HL-60 (cell line): Measurements from ENCODE around the gene USP36.

Source experiments
- DNase-seq, 2 experiments: peaks; one replicate each; pipeline ENCODE4 v3.0.0-alpha.2; 2010 to 2020; ENCODE audit warnings: low read depth in 1 of 2, low spot score in 1 of 2
- H3K27ac ChIP-seq: fragments of 250-450 bp; sonication (Bioruptor Pico); replicated peaks from 2 replicates; pipeline ENCODE4 v1.5.1; 2020; ENCODE audit warnings: mild to moderate bottlenecking, moderate library complexity
- H3K27me3 ChIP-seq: fragments of 250-450 bp; sonication (Bioruptor Pico); 2 replicates; pipeline ENCODE4 v1.5.1; 2021; ENCODE audit warnings: mild to moderate bottlenecking, moderate library complexity; ENCODE audit not compliant: insufficient read depth, poor library complexity, severe bottlenecking
- H3K4me3 ChIP-seq: replicated peaks from 2 replicates; pipeline ENCODE4 v1.5.1; 2011; ENCODE audit warnings: mild to moderate bottlenecking, control low read depth, low read length; ENCODE audit not compliant: insufficient read depth
- GABPA ChIP-seq: IDR thresholded peaks from 2 replicates; pipeline ENCODE4 v1.6.1; 2012; ENCODE audit warnings: low read depth
- POLR2AphosphoS5 ChIP-seq: IDR thresholded peaks from 2 replicates; pipeline ENCODE4 v1.6.1; 2012; ENCODE audit warnings: low read depth
- SPI1 ChIP-seq: IDR thresholded peaks from 2 replicates; pipeline ENCODE4 v1.6.1; 2012; ENCODE audit warnings: low read depth, mild to moderate bottlenecking, borderline replicate concordance
- TF ChIP-seq, protein P1 (sequence below): IDR thresholded peaks from one replicate; pipeline ENCODE4 v1.5.1; 2011; ENCODE audit warnings: low read length, control low read depth, inconsistent platforms; ENCODE audit not compliant: insufficient read depth
- TF ChIP-seq, protein P2 (sequence below): IDR thresholded peaks from 2 replicates; pipeline ENCODE4 v1.6.1; 2012; ENCODE audit warnings: low read depth; ENCODE audit not compliant: insufficient replicate concordance

The USP36 gene

DNA sequence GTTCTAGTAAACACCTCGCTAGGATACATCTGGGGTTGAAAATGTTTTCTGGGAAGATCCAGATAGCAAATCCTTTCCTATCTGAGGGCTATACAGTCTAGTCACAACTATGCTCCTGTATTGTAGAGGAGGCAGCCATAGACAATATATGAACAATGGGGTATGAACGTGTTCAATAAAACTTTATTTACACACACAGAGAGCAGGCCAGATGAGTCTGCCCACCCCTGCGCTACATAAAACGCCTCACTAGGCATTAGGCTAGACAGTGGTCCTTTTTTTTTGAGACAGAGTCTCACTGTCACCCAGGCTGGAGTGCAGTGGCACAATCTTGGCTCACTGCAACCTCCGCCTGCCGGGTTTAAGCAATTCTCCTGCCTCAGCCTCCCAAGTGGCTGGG is 11.1 kb downstream of the USP36 start:
- DNase-seq, result no peak
- H3K27me3 ChIP-seq, result no peaks in the 10 kb centered on the region
- H3K4me3 ChIP-seq, result no peak overlapping the region
- TF ChIP-seq, protein P1, sequence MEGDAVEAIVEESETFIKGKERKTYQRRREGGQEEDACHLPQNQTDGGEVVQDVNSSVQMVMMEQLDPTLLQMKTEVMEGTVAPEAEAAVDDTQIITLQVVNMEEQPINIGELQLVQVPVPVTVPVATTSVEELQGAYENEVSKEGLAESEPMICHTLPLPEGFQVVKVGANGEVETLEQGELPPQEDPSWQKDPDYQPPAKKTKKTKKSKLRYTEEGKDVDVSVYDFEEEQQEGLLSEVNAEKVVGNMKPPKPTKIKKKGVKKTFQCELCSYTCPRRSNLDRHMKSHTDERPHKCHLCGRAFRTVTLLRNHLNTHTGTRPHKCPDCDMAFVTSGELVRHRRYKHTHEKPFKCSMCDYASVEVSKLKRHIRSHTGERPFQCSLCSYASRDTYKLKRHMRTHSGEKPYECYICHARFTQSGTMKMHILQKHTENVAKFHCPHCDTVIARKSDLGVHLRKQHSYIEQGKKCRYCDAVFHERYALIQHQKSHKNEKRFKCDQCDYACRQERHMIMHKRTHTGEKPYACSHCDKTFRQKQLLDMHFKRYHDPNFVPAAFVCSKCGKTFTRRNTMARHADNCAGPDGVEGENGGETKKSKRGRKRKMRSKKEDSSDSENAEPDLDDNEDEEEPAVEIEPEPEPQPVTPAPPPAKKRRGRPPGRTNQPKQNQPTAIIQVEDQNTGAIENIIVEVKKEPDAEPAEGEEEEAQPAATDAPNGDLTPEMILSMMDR, result no peak
- TF ChIP-seq POLR2AphosphoS5 (no peak), SPI1 (no peak), GABPA (no peak)
- TF ChIP-seq, protein P2, sequence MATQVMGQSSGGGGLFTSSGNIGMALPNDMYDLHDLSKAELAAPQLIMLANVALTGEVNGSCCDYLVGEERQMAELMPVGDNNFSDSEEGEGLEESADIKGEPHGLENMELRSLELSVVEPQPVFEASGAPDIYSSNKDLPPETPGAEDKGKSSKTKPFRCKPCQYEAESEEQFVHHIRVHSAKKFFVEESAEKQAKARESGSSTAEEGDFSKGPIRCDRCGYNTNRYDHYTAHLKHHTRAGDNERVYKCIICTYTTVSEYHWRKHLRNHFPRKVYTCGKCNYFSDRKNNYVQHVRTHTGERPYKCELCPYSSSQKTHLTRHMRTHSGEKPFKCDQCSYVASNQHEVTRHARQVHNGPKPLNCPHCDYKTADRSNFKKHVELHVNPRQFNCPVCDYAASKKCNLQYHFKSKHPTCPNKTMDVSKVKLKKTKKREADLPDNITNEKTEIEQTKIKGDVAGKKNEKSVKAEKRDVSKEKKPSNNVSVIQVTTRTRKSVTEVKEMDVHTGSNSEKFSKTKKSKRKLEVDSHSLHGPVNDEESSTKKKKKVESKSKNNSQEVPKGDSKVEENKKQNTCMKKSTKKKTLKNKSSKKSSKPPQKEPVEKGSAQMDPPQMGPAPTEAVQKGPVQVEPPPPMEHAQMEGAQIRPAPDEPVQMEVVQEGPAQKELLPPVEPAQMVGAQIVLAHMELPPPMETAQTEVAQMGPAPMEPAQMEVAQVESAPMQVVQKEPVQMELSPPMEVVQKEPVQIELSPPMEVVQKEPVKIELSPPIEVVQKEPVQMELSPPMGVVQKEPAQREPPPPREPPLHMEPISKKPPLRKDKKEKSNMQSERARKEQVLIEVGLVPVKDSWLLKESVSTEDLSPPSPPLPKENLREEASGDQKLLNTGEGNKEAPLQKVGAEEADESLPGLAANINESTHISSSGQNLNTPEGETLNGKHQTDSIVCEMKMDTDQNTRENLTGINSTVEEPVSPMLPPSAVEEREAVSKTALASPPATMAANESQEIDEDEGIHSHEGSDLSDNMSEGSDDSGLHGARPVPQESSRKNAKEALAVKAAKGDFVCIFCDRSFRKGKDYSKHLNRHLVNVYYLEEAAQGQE, result no peak
- no peak overlapping the region for H3K27ac ChIP-seq

DNA sequence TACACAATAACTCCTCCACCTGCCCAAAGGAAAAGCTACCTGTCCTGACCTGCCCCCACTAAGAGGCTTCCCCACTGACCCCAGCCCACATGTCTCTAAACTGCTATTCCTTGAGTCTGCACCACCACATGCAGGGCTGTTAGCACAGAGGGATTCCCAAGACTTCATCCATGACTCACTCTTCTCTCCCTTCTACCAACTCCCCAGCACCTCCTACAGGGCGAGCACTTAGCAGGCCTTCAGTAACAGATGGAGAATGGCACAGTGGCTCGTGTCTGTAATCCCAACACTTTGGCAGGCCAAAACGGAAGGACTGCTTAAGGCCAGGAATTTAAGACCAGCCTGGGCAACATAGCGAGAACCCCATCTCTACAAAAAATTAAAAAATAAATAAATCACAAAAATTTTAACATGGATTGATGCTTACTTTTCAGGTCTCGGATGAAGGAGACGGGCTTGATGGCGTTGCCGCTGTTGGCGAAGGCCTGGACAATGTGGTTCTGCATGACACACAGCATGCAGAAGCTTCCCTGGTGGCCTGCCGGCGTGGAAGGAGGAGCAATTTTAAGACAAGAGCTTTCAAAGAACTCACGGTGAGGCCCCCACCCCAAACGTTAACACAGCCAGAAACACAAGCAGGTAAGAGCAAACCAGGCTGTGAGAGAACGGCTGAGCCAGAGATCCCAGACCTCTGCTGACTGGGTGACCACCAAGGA is 12.0 kb downstream of the USP36 start:
- Histone ChIP-seq H3K4me3 (no peak overlapping the region), H3K27ac (no peak overlapping the region), H3K27me3 (no peaks in the 10 kb centered on the region)
- DNase-seq, result no peak
- TF ChIP-seq SPI1 (no peak), GABPA (no peak), POLR2AphosphoS5 (no peak)
- TF ChIP-seq, protein P2, result no peak
- TF ChIP-seq, protein P1, result no peak

DNA sequence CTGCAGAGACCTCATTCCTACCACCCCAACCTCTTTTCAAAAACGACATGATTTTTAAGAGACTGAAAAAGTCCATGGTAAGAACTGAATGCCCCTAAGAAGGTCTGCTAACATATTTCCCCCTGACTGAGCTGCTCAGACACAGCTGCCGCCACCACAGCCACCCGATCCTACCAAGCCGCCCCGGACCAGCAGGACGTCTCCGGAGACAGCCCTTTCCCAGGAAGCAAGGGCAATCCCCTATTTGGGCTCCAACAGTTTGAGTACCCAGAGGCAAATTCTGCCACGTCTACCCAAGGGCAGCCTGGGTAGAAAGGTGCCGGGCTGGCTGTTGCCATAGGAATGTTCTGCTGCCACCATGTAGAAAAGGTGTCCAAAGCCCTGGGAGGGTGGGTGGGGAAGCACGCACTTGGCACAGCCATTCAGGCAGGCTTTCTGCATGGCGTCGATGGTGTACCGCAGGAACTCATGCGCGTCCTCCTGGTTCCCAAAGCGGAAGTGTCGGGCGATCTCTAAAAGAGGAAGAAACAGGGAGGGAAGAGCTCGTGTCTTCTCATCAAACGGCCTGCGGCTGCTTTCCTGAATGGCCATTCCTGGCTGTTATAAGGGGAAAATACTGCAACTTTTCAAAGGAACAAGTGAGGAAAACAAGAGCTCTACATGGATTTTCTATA is 13.6 kb downstream of the USP36 start:
- Histone ChIP-seq H3K4me3 (no peak overlapping the region), H3K27ac (peak overlapping the region; percentile 52), H3K27me3 (no peaks in the 10 kb centered on the region)
- TF ChIP-seq, protein P1, result no peak
- peak; percentile 94 for TF ChIP-seq SPI1
- no peak for TF ChIP-seq POLR2AphosphoS5
- TF ChIP-seq, protein P2, result no peak
- TF ChIP-seq GABPA, result 0 out of 2 replicates have a peak, but pooled peaks have one; percentile 17
- DNase-seq, result peak in 1 of 2 experiments; percentile 92
